SK-N-SH (cell line): ENCODE data around the gene PDE6A.

Experiments used
- EP300 ChIP-seq, 2 experiments: IDR thresholded peaks; 2 replicates each; pipeline versions ENCODE4 v1.4.0 to v1.6.1; 2012; ENCODE audit warnings: borderline replicate concordance in 1 of 2, low read depth in 1 of 2, low read length in 1 of 2
- EZH2phosphoT487 ChIP-seq: fragments of 200-600 bp; sonication (generic); IDR thresholded peaks from 2 replicates; pipeline ENCODE4 v1.6.1; 2017; ENCODE audit warnings: low read depth, mixed run types, mild to moderate bottlenecking, antibody characterized with exemption, moderate library complexity, borderline replicate concordance
- GABPA ChIP-seq: IDR thresholded peaks from 2 replicates; pipeline ENCODE4 v1.4.0; 2012; ENCODE audit warnings: low read depth, mild to moderate bottlenecking
- TEAD4 ChIP-seq: IDR thresholded peaks from 2 replicates; pipeline ENCODE4 v1.4.0; 2012; ENCODE audit warnings: mild to moderate bottlenecking, borderline replicate concordance; ENCODE audit not compliant: insufficient read depth

DNA sequence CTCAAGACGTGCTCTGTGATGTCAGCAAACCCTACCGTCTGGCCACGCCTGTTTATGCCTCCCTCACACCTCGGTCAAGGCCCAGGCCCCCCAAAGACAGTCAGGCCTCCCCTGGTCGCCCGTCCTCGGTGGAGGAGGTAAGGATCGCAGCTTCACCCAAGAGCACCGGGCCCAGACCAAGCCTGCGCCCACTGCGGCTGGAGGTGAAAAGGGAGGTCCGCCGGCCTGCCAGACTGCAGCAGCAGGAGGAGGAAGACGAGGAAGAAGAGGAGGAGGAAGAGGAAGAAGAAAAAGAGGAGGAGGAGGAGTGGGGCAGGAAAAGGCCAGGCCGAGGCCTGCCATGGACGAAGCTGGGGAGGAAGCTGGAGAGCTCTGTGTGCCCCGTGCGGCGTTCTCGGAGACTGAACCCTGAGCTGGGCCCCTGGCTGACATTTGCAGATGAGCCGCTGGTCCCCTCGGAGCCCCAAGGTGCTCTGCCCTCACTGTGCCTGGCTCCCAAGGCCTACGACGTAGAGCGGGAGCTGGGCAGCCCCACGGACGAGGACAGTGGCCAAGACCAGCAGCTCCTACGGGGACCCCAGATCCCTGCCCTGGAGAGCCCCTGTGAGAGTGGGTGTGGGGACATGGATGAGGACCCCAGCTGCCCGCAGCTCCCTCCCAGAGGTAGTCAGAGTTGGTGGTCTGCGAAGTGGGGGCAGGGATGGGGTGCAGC is 111.3 kb downstream of the PDE6A start:
- TF ChIP-seq EZH2phosphoT487 (no peak), TEAD4 (no peak), GABPA (no peak), EP300 (IDR thresholded peaks at IDR 0.05; ENCODE audit: borderline replicate concordance in 1 of 2, low read depth in 1 of 2, low read length in 1 of 2) (no peak)
